Parathyroid adenoma (tissue), 2 donors: ENCODE data around the gene PALD1.

Experiments used
- H2AFZ ChIP-seq: fragments of 300-600 bp; sonication (generic); one replicate; pipeline ENCODE4 v1.7.0; 2017; ENCODE audit warnings: antibody characterized with exemption, mild to moderate bottlenecking
- H3K27ac ChIP-seq: fragments of 300-600 bp; sonication (generic); one replicate; pipeline ENCODE4 v1.7.0; 2017
- H3K27me3 ChIP-seq: fragments of 300-600 bp; sonication (generic); one replicate; pipeline ENCODE4 v1.7.0; 2017; ENCODE audit warnings: low read length; ENCODE audit not compliant: control insufficient read depth, insufficient read depth
- H3K36me3 ChIP-seq: fragments of 300-600 bp; sonication (generic); one replicate; pipeline ENCODE4 v1.7.0; 2017; ENCODE audit warnings: low read length; ENCODE audit not compliant: control insufficient read depth, insufficient read depth
- H3K4me1 ChIP-seq: fragments of 300-600 bp; sonication (generic); one replicate; pipeline ENCODE4 v1.7.0; 2017; ENCODE audit warnings: control low read depth
- H3K4me2 ChIP-seq: fragments of 300-600 bp; sonication (generic); one replicate; pipeline ENCODE4 v1.7.0; 2017; ENCODE audit warnings: low read length
- H3K4me3 ChIP-seq: fragments of 300-600 bp; sonication (generic); one replicate; pipeline ENCODE4 v1.7.0; 2017; ENCODE audit warnings: low read depth, low read length
- H3K79me2 ChIP-seq: fragments of 300-600 bp; sonication (generic); one replicate; pipeline ENCODE4 v1.7.0; 2017; ENCODE audit warnings: control low read depth
- H3K9ac ChIP-seq: fragments of 300-600 bp; sonication (generic); one replicate; pipeline ENCODE4 v1.7.0; 2017; ENCODE audit warnings: mild to moderate bottlenecking
- H3K9me3 ChIP-seq: fragments of 300-600 bp; sonication (generic); one replicate; pipeline ENCODE4 v1.7.0; 2017; ENCODE audit warnings: low read length; ENCODE audit not compliant: control insufficient read depth
- CTCF ChIP-seq: fragments of 300-600 bp; sonication (generic); IDR thresholded peaks from one replicate; pipeline ENCODE4 v1.7.0; 2017; ENCODE audit warnings: antibody characterized with exemption, mild to moderate bottlenecking
- donor health status: primary hyperparathyroidism.

The PALD1 gene

GRCh38 chr10:70615211-70615610, 136.6 kb downstream of the PALD1 start:
- no peaks in the 10 kb centered on the region for H3K36me3 ChIP-seq
- H2AFZ ChIP-seq = no peak overlapping the region
- no peak overlapping the region for H3K9ac ChIP-seq
- H3K79me2 ChIP-seq = no peaks in the 10 kb centered on the region
- H3K4me3 ChIP-seq = no peak overlapping the region
- no peak overlapping the region for H3K4me2 ChIP-seq
- H3K27me3 ChIP-seq = no peaks in the 10 kb centered on the region
- no peaks in the 10 kb centered on the region for H3K4me1 ChIP-seq
- H3K9me3 ChIP-seq = no peaks in the 10 kb centered on the region
- TF ChIP-seq CTCF = no peak
- no peak overlapping the region for H3K27ac ChIP-seq

- Histone ChIP-seq H3K9ac (no peak overlapping the region), H3K4me2 (no peak overlapping the region), H3K36me3 (no peaks in the 10 kb centered on the region), H3K27me3 (no peaks in the 10 kb centered on the region), H3K4me3 (no peak overlapping the region), H3K4me1 (no peaks in the 10 kb centered on the region), H2AFZ (no peak overlapping the region), H3K79me2 (no peaks in the 10 kb centered on the region), H3K9me3 (no peaks in the 10 kb centered on the region), H3K27ac (no peak overlapping the region)
- no peak for TF ChIP-seq CTCF
These were observed 137.4 kb downstream of the PALD1 start for GRCh38 chr10:70615784-70616522.

GRCh38 chr10:70616761-70617160, 138.2 kb downstream of the PALD1 start:
- no peaks in the 10 kb centered on the region for H3K27me3 ChIP-seq
- no peak overlapping the region for H3K27ac ChIP-seq
- H3K79me2 ChIP-seq = no peaks in the 10 kb centered on the region
- no peak for TF ChIP-seq CTCF
- no peaks in the 10 kb centered on the region for H3K9me3 ChIP-seq
- H3K36me3 ChIP-seq = no peaks in the 10 kb centered on the region
- no peak overlapping the region for H3K4me3 ChIP-seq
- H3K9ac ChIP-seq = no peak overlapping the region
- no peak overlapping the region for H3K4me2 ChIP-seq
- no peak overlapping the region for H2AFZ ChIP-seq
- no peaks in the 10 kb centered on the region for H3K4me1 ChIP-seq
